Esophagus squamous epithelium (tissue), 5 donors: ENCODE measurements around the gene ODF2. TPM values are rescaled to one million over a fixed set of nuclear protein-coding genes. Genes with fewer than 3 reads are reported as not detected.

Source experiments
- DNase-seq: peaks from one replicate; lab custom pipeline; 2025; lab: John Stamatoyannopoulos, UW
- H3K27ac ChIP-seq, 4 donors: fragments of 200-600 bp; sonication (generic); one replicate each; pipeline ENCODE4 v1.5.1; 2016 to 2019; ENCODE audit warnings: mild to moderate bottlenecking in 1 of 4
- H3K27me3 ChIP-seq, 4 donors: fragments of 200-600 bp; sonication (generic); 1 replicate in 3 of 4; 2 replicates in 1 of 4; pipeline versions ENCODE4 v1.5.1 to v1.6.0; 2017 to 2021; ENCODE audit warnings: antibody characterized with exemption in 1 of 4
- H3K36me3 ChIP-seq, 3 donors: fragments of 200-600 bp; sonication (generic); one replicate each; pipeline ENCODE4 v1.5.1; 2016 to 2019
- H3K4me1 ChIP-seq, 3 donors: fragments of 200-600 bp; sonication (generic); one replicate each; pipeline ENCODE4 v1.5.1; 2017 to 2019
- H3K4me3 ChIP-seq, 4 donors: fragments of 200-600 bp; sonication (generic); 1 replicate in 3 of 4; 2 replicates in 1 of 4; pipeline ENCODE4 v1.5.1; 2016 to 2019; ENCODE audit warnings: mild to moderate bottlenecking in 2 of 4, moderate library complexity in 1 of 4
- H3K9me3 ChIP-seq, 3 donors: fragments of 200-600 bp; sonication (generic); one replicate each; pipeline ENCODE4 v1.5.1; 2016 to 2019
- CTCF ChIP-seq, 6 experiments: fragments of 450-650 bp in 4 of 6; fragments of 200-600 bp in 2 of 6; sonication (generic) in 2 of 6; IDR thresholded peaks; one replicate each; pipeline ENCODE4 v1.5.1; 2016 to 2019; ENCODE audit warnings: antibody characterized with exemption in 6 of 6, mild to moderate bottlenecking in 4 of 6, moderate library complexity in 4 of 6
- POLR2A ChIP-seq, 4 donors: fragments of 450-650 bp; IDR thresholded peaks; one replicate each; pipeline ENCODE4 v1.6.1; 2017; ENCODE audit warnings: antibody characterized with exemption in 4 of 4, mild to moderate bottlenecking in 4 of 4, moderate library complexity in 3 of 4
- WGBS, 2 donors: methylation state at CpG; one replicate each; pipeline ENCODE4 v1.1.5; 2018; 5-methylcytosine and 5-hydroxymethylcytosine counted together
- intact Hi-C: fragments of 100-400 bp; cut with DNase I; formaldehyde crosslinking; loops from one replicate; pipeline ENCODE4 v1.15.0; 2022
- total RNA-seq, 4 donors: library from RNA; depleted of rRNA; stranded (reverse); fragments of >200 nt; gene quantifications; one replicate each; pipeline ENCODE4 v1.1.0, GENCODE V29; 2016
- donor health status: DM: yes; HTN: yes; CAD: no.

Gene ODF2
- total RNA-seq, 4 donors from 2014 or later = 13.2 to 28.0 (median 19.8) TPM

- DNase-seq = no peak
- WGBS, 2 donors = 91 to 92% methylated on average over 12 to 13 of the region's 15 CpGs
- peaks cover 0 to 17% (median 0%) of the 10 kb centered on the region in 3 donors for H3K36me3 ChIP-seq
- no peak overlapping the region for H3K27ac ChIP-seq
- H3K27me3 ChIP-seq = no peaks in the 10 kb centered on the region
- H3K9me3 ChIP-seq = no peaks in the 10 kb centered on the region
- no peak overlapping the region for H3K4me3 ChIP-seq
- intact Hi-C loops = no loop called here
- H3K4me1 ChIP-seq = peaks cover 13 to 29% (median 19%) of the 10 kb centered on the region in 3 donors
- TF ChIP-seq CTCF (IDR thresholded peaks at IDR 0.05) = no peak
- no peak for TF ChIP-seq POLR2A (IDR thresholded peaks at IDR 0.05)
Observed at GRCh38 chr9:128424268-128424780, 31.5 kb upstream of the ODF2 start.

GRCh38 chr9:128428644-128429512, 26.9 kb upstream of the ODF2 start:
- no peak overlapping the region for H3K27ac ChIP-seq
- WGBS, 2 donors = 86% methylated on average over 6 to 12 of the region's 22 CpGs

GRCh38 chr9:128429513-128430086, 26.2 kb upstream of the ODF2 start:
- H3K9me3 ChIP-seq = no peaks in the 10 kb centered on the region

More at GRCh38 chr9:128428644-128429512, 26.9 kb upstream of the ODF2 start:
- Histone ChIP-seq H3K36me3 (peaks cover 0 to 21% (median 0%) of the 10 kb centered on the region in 3 donors), H3K4me3 (no peak overlapping the region), H3K27me3 (no peaks in the 10 kb centered on the region), H3K9me3 (no peaks in the 10 kb centered on the region), H3K4me1 (no peaks in the 10 kb centered on the region)
- intact Hi-C loops = no loop called here
- TF ChIP-seq CTCF (IDR thresholded peaks at IDR 0.05) (no peak), POLR2A (IDR thresholded peaks at IDR 0.05) (no peak)
- no peak for DNase-seq

GRCh38 chr9:128431207-128431606, 24.6 kb upstream of the ODF2 start:
- TF ChIP-seq POLR2A (IDR thresholded peaks at IDR 0.05) (no peak), CTCF (IDR thresholded peaks at IDR 0.05) (no peak)
- Histone ChIP-seq H3K27me3 (no peaks in the 10 kb centered on the region), H3K4me1 (no peaks in the 10 kb centered on the region), H3K4me3 (no peak overlapping the region), H3K27ac (no peak overlapping the region), H3K36me3 (peaks cover 0 to 17% (median 0%) of the 10 kb centered on the region in 3 donors), H3K9me3 (no peaks in the 10 kb centered on the region)
- intact Hi-C loops = no loop called here
- 87 to 92% methylated on average over 4 to 6 of the region's 8 CpGs for WGBS, 2 donors
- DNase-seq = no peak

More at GRCh38 chr9:128429513-128430086, 26.2 kb upstream of the ODF2 start:
- no peak overlapping the region for H3K4me3 ChIP-seq
- 82 to 87% methylated on average over 13 of the region's 13 CpGs for WGBS, 2 donors
- intact Hi-C loops = no loop called here
- DNase-seq = no peak
- H3K27me3 ChIP-seq = no peaks in the 10 kb centered on the region
- no peaks in the 10 kb centered on the region for H3K4me1 ChIP-seq
- TF ChIP-seq POLR2A (IDR thresholded peaks at IDR 0.05) = no peak
- no peak for TF ChIP-seq CTCF (IDR thresholded peaks at IDR 0.05)
- no peak overlapping the region for H3K27ac ChIP-seq
- peaks cover 0 to 19% (median 0%) of the 10 kb centered on the region in 3 donors for H3K36me3 ChIP-seq

GRCh38 chr9:128434340-128434739, 21.5 kb upstream of the ODF2 start:
- DNase-seq = no peak
- Histone ChIP-seq H3K27ac (no peak overlapping the region), H3K9me3 (no peaks in the 10 kb centered on the region), H3K4me3 (no peak overlapping the region), H3K27me3 (no peaks in the 10 kb centered on the region), H3K4me1 (peaks cover 0 to 10% (median 3%) of the 10 kb centered on the region in 3 donors), H3K36me3 (peaks cover 0 to 24% (median 0%) of the 10 kb centered on the region in 3 donors)
- no CpG with 5 or more reads among the region's 17 CpGs for WGBS, 2 donors
- TF ChIP-seq POLR2A (IDR thresholded peaks at IDR 0.05) = no peak
- no peak for TF ChIP-seq CTCF (IDR thresholded peaks at IDR 0.05)
- intact Hi-C loops = no loop called here
